GM23338 (cell line): ENCODE data around the gene KRTAP13-1. TPM values are rescaled to one million over a fixed set of nuclear protein-coding genes. Genes with fewer than 3 reads are reported as not detected.

Experiments
- ATAC-seq: fragments of 200-7000 bp; cut with Tn5 transposase; 3 replicates; pipeline ENCODE4 v1.9.1; 2020
- DNase-seq: peaks from one replicate; pipeline ENCODE4 v3.0.0-alpha.2; 2015; ENCODE audit warnings: low spot score
- H2AFZ ChIP-seq: fragments of 200-600 bp; sonication (generic); 2 replicates; pipeline ENCODE4 v1.8.0; 2016; ENCODE audit warnings: antibody characterized with exemption, mild to moderate bottlenecking, moderate library complexity
- H3F3A ChIP-seq: fragments of 200-600 bp; sonication (generic); replicated peaks from 2 replicates; pipeline ENCODE4 v1.8.0; 2017; ENCODE audit warnings: antibody characterized with exemption, mixed run types, low read depth
- H3K27ac ChIP-seq: fragments of 200-600 bp; sonication (generic); 2 replicates; pipeline ENCODE4 v1.6.1; 2016; ENCODE audit warnings: low read depth
- H3K27me3 ChIP-seq: fragments of 200-600 bp; sonication (generic); 2 replicates; pipeline ENCODE4 v1.8.0; 2016; ENCODE audit warnings: mild to moderate bottlenecking, mixed run types, moderate library complexity; ENCODE audit not compliant: insufficient read depth
- H3K36me3 ChIP-seq: fragments of 200-600 bp; sonication (generic); 2 replicates; pipeline ENCODE4 v1.8.0; 2016; ENCODE audit warnings: mild to moderate bottlenecking; ENCODE audit not compliant: insufficient read depth
- H3K4me1 ChIP-seq: fragments of 200-600 bp; sonication (generic); 2 replicates; pipeline ENCODE4 v1.8.0; 2016; ENCODE audit warnings: mild to moderate bottlenecking, moderate library complexity; ENCODE audit not compliant: insufficient read depth
- H3K4me2 ChIP-seq: fragments of 200-600 bp; sonication (generic); 2 replicates; pipeline ENCODE4 v1.7.1; 2017; ENCODE audit warnings: mixed run types
- H3K4me3 ChIP-seq: fragments of 200-600 bp; sonication (generic); 2 replicates; pipeline ENCODE4 v1.6.1; 2016; ENCODE audit warnings: mixed run types
- H3K79me2 ChIP-seq: fragments of 200-600 bp; sonication (generic); replicated peaks from 2 replicates; pipeline ENCODE4 v1.8.0; 2017; ENCODE audit warnings: mild to moderate bottlenecking; ENCODE audit not compliant: insufficient read depth
- H3K9me2 ChIP-seq: fragments of 200-600 bp; sonication (generic); 2 replicates; pipeline ENCODE4 v1.8.0; 2017; ENCODE audit not compliant: insufficient read depth
- H4K20me1 ChIP-seq: fragments of 200-600 bp; sonication (generic); replicated peaks from 2 replicates; pipeline ENCODE4 v1.8.0; 2017; ENCODE audit warnings: mild to moderate bottlenecking; ENCODE audit not compliant: insufficient read depth
- H3K27ac Mint-ChIP-seq: 2 replicates; pipeline ENCODE4 v1.8.0; 2020; ENCODE audit warnings: inconsistent platforms, mild to moderate bottlenecking, moderate library complexity, mixed read lengths
- H3K27me3 Mint-ChIP-seq: 3 replicates; pipeline ENCODE4 v1.8.0; 2022; ENCODE audit warnings: low read depth, mild to moderate bottlenecking, moderate library complexity, mixed read lengths, inconsistent platforms; ENCODE audit not compliant: insufficient read depth, poor library complexity
- H3K36me3 Mint-ChIP-seq: 3 replicates; pipeline ENCODE4 v1.8.0; 2021; ENCODE audit warnings: low read depth, mild to moderate bottlenecking, inconsistent platforms, moderate library complexity, mixed read lengths
- H3K4me1 Mint-ChIP-seq: 3 replicates; pipeline ENCODE4 v1.8.0; 2020; ENCODE audit warnings: mild to moderate bottlenecking, inconsistent platforms, mixed read lengths
- H3K4me3 Mint-ChIP-seq: 3 replicates; pipeline ENCODE4 v1.8.0; 2021; ENCODE audit warnings: moderate library complexity, mild to moderate bottlenecking, inconsistent platforms, mixed read lengths
- H3K9me3 Mint-ChIP-seq: 3 replicates; pipeline ENCODE4 v1.8.0; 2020; ENCODE audit warnings: moderate library complexity, mild to moderate bottlenecking, inconsistent platforms, mixed read lengths
- CTCF ChIP-seq, 2 experiments: fragments of 200-600 bp in 1 of 2; sonication (generic) in 1 of 2; conservative IDR thresholded peaks; 2 replicates each; pipeline versions ENCODE4 v1.5.1 to v1.6.1; 2016 to 2017; ENCODE audit warnings: antibody characterized with exemption in 2 of 2, low read depth in 2 of 2, mild to moderate bottlenecking in 2 of 2, moderate library complexity in 1 of 2
- ETS1 ChIP-seq: IDR thresholded peaks from 2 replicates; pipeline ENCODE4 v1.6.1; 2016; ENCODE audit warnings: antibody characterized with exemption
- EZH2 ChIP-seq: fragments of 200-600 bp; sonication (generic); IDR thresholded peaks from one replicate; pipeline ENCODE4 v1.8.0; 2017; ENCODE audit warnings: antibody characterized with exemption, mild to moderate bottlenecking, low read depth; ENCODE audit not compliant: unreplicated experiment
- JUNB ChIP-seq: IDR thresholded peaks from one replicate; pipeline ENCODE4 v1.6.1; 2016; ENCODE audit warnings: antibody characterized with exemption; ENCODE audit not compliant: unreplicated experiment
- REST ChIP-seq: IDR thresholded peaks from one replicate; pipeline ENCODE4 v1.6.1; 2018; ENCODE audit warnings: antibody characterized with exemption; ENCODE audit not compliant: unreplicated experiment
- STAT1 ChIP-seq: IDR thresholded peaks from one replicate; pipeline ENCODE4 v1.6.1; 2016; ENCODE audit warnings: antibody characterized with exemption; ENCODE audit not compliant: unreplicated experiment
- microRNA-seq: library from miRNA; unstranded; fragments of <30 nt; microRNA quantifications from one replicate; pipeline ENCODE4, GENCODE V29; 2017
- polyA plus RNA-seq: library from polyadenylated mRNA; unstranded; fragments of >200 nt; fragmentation: Nextera tagmentation; extraction: Ambion mirVana; gene quantifications from 2 replicates; pipeline ENCODE4 v1.2.1, GENCODE V29; 2016
- small RNA-seq: library from RNA; depleted of rRNA; stranded (forward); fragments of <200 nt; gene quantifications from one replicate; pipeline ENCODE3, GENCODE V24; 2014; ENCODE audit warnings: low replicate concordance
- total RNA-seq: library from RNA; depleted of rRNA; stranded (reverse); fragments of >200 nt; shearing (Covaris generic); gene quantifications from 2 replicates; pipeline ENCODE4 v1.2.3, GENCODE V29; 2014; rRNA removed

KRTAP13-1 gene
- total and polyA plus RNA-seq, 2 experiments from 2014 or later = not detected

- TF ChIP-seq REST = no peak
- no peak for TF ChIP-seq STAT1
These were observed 47.4 kb downstream of the KRTAP13-1 start (continued) for GRCh38 chr21:30443226-30443625.

GRCh38 chr21:30444204-30444603, 48.4 kb downstream of the KRTAP13-1 start:
- no peaks in the 10 kb centered on the region for H3K9me3 Mint-ChIP-seq
- Histone ChIP-seq H2AFZ (peak overlapping the region; percentile 94), H3K27ac (peak overlapping the region; percentile 12; the same call in 1 of the 2 replicates), H3F3A (no peaks in the 10 kb centered on the region), H4K20me1 (no peaks in the 10 kb centered on the region; the same call in 1 of the 2 replicates), H3K36me3 (no peaks in the 10 kb centered on the region), H3K27me3 (no peaks in the 10 kb centered on the region), H3K4me1 (peaks cover 22% of the 10 kb centered on the region), H3K9me2 (peaks cover 7% of the 10 kb centered on the region), H3K4me2 (peak overlapping the region; percentile 61; the same call in 1 of the 2 replicates), H3K79me2 (no peaks in the 10 kb centered on the region), H3K4me3 (no peak overlapping the region)
- no peak for TF ChIP-seq STAT1
- no peak for TF ChIP-seq JUNB
- TF ChIP-seq ETS1 = no peak
- peak; percentile 48 to 67 for TF ChIP-seq CTCF (conservative IDR thresholded peaks at IDR 0.05; ENCODE audit: low read depth in 2 of 2)
- TF ChIP-seq EZH2 = no peak
- DNase-seq (peak; percentile 47), ATAC-seq (peak; percentile 83)
- no peaks in the 10 kb centered on the region for H3K36me3 Mint-ChIP-seq
- no peak overlapping the region for H3K27ac Mint-ChIP-seq
- H3K4me3 Mint-ChIP-seq = no peak overlapping the region
- H3K4me1 Mint-ChIP-seq = peaks cover 20% of the 10 kb centered on the region
- no peaks in the 10 kb centered on the region for H3K27me3 Mint-ChIP-seq

Small RNA genes lying within 50 kb of the gene (microRNA-seq; reads per million reads assigned to microRNA genes)
- gene MIR4327 = not detected

Small RNA genes lying within 50 kb of the gene (small RNA-seq; reads per million reads assigned to genes)
- gene KRTAP23-1 = not detected
- not detected for gene MIR4327

Other genes with a start within 250 kb of the KRTAP13-1 start
- gene CLDN17, start 229.2 kb upstream of the KRTAP13-1 start, total RNA-seq = not detected in 2 replicates
- gene CLDN17, start 229.2 kb upstream of the KRTAP13-1 start, polyA plus RNA-seq = not detected in 2 replicates
- not detected in 2 replicates for gene CLDN8, start 179.9 kb upstream of the KRTAP13-1 start, total RNA-seq
- gene CLDN8, start 179.9 kb upstream of the KRTAP13-1 start, polyA plus RNA-seq = not detected in 2 replicates
- not detected in 2 replicates for gene KRTAP24-1, start 113.1 kb upstream of the KRTAP13-1 start, total RNA-seq
- not detected in 2 replicates for gene KRTAP24-1, start 113.1 kb upstream of the KRTAP13-1 start, polyA plus RNA-seq
- not detected in 2 replicates for gene KRTAP25-1, start 106.5 kb upstream of the KRTAP13-1 start, total RNA-seq
- not detected in 2 replicates for gene KRTAP25-1, start 106.5 kb upstream of the KRTAP13-1 start, polyA plus RNA-seq
- gene KRTAP26-1, start 75.7 kb upstream of the KRTAP13-1 start, total RNA-seq = not detected in 2 replicates
- gene KRTAP26-1, start 75.7 kb upstream of the KRTAP13-1 start, polyA plus RNA-seq = not detected in 2 replicates
- not detected in 2 replicates for gene KRTAP27-1, start 58.3 kb upstream of the KRTAP13-1 start, total RNA-seq
- not detected in 2 replicates for gene KRTAP27-1, start 58.3 kb upstream of the KRTAP13-1 start, polyA plus RNA-seq
- gene KRTAP23-1, start 47.4 kb upstream of the KRTAP13-1 start, total RNA-seq = not detected in 2 replicates
- not detected in 2 replicates for gene KRTAP23-1, start 47.4 kb upstream of the KRTAP13-1 start, polyA plus RNA-seq
- not detected in 2 replicates for gene KRTAP13-2, start 23.8 kb upstream of the KRTAP13-1 start, total RNA-seq
- gene KRTAP13-2, start 23.8 kb upstream of the KRTAP13-1 start, polyA plus RNA-seq = not detected in 2 replicates
- gene KRTAP13-3, start 29.9 kb downstream of the KRTAP13-1 start, total RNA-seq = not detected in 2 replicates
- not detected in 2 replicates for gene KRTAP13-3, start 29.9 kb downstream of the KRTAP13-1 start, polyA plus RNA-seq
- gene KRTAP13-4, start 34.2 kb downstream of the KRTAP13-1 start, total RNA-seq = not detected in 2 replicates
- gene KRTAP13-4, start 34.2 kb downstream of the KRTAP13-1 start, polyA plus RNA-seq = not detected in 2 replicates
- not detected in 2 replicates for gene KRTAP15-1, start 44.2 kb downstream of the KRTAP13-1 start, total RNA-seq
- not detected in 2 replicates for gene KRTAP15-1, start 44.2 kb downstream of the KRTAP13-1 start, polyA plus RNA-seq
- gene KRTAP19-1, start 84.3 kb downstream of the KRTAP13-1 start, total RNA-seq = not detected in 2 replicates
- not detected in 2 replicates for gene KRTAP19-1, start 84.3 kb downstream of the KRTAP13-1 start, polyA plus RNA-seq
- gene KRTAP19-2, start 91.4 kb downstream of the KRTAP13-1 start, total RNA-seq = not detected in 2 replicates
- gene KRTAP19-2, start 91.4 kb downstream of the KRTAP13-1 start, polyA plus RNA-seq = not detected in 2 replicates
- not detected in 2 replicates for gene KRTAP19-3, start 96.0 kb downstream of the KRTAP13-1 start, total RNA-seq
- gene KRTAP19-3, start 96.0 kb downstream of the KRTAP13-1 start, polyA plus RNA-seq = not detected in 2 replicates
- not detected in 2 replicates for gene KRTAP19-4, start 101.1 kb downstream of the KRTAP13-1 start, total RNA-seq
- not detected in 2 replicates for gene KRTAP19-4, start 101.1 kb downstream of the KRTAP13-1 start, polyA plus RNA-seq
- gene KRTAP19-5, start 106.1 kb downstream of the KRTAP13-1 start, total RNA-seq = not detected in 2 replicates
- gene KRTAP19-5, start 106.1 kb downstream of the KRTAP13-1 start, polyA plus RNA-seq = not detected in 2 replicates
- not detected in 2 replicates for gene KRTAP19-6, start 145.8 kb downstream of the KRTAP13-1 start, total RNA-seq
- not detected in 2 replicates for gene KRTAP19-6, start 145.8 kb downstream of the KRTAP13-1 start, polyA plus RNA-seq
- gene KRTAP19-7, start 165.3 kb downstream of the KRTAP13-1 start, total RNA-seq = not detected in 2 replicates
- gene KRTAP19-7, start 165.3 kb downstream of the KRTAP13-1 start, polyA plus RNA-seq = not detected in 2 replicates
- gene KRTAP22-2, start 194.4 kb downstream of the KRTAP13-1 start, total RNA-seq = not detected in 2 replicates
- not detected in 2 replicates for gene KRTAP22-2, start 194.4 kb downstream of the KRTAP13-1 start, polyA plus RNA-seq
- not detected in 2 replicates for gene KRTAP6-3, start 196.4 kb downstream of the KRTAP13-1 start, total RNA-seq
- gene KRTAP6-3, start 196.4 kb downstream of the KRTAP13-1 start, polyA plus RNA-seq = not detected in 2 replicates
- not detected in 2 replicates for gene KRTAP6-2, start 202.9 kb downstream of the KRTAP13-1 start, total RNA-seq
- gene KRTAP6-2, start 202.9 kb downstream of the KRTAP13-1 start, polyA plus RNA-seq = not detected in 2 replicates
- not detected in 2 replicates for gene KRTAP22-1, start 205.1 kb downstream of the KRTAP13-1 start, total RNA-seq
- gene KRTAP22-1, start 205.1 kb downstream of the KRTAP13-1 start, polyA plus RNA-seq = not detected in 2 replicates
- not detected in 2 replicates for gene KRTAP6-1, start 217.9 kb downstream of the KRTAP13-1 start, total RNA-seq
- gene KRTAP6-1, start 217.9 kb downstream of the KRTAP13-1 start, polyA plus RNA-seq = not detected in 2 replicates
- gene KRTAP20-1, start 220.4 kb downstream of the KRTAP13-1 start, total RNA-seq = not detected in 2 replicates
- not detected in 2 replicates for gene KRTAP20-1, start 220.4 kb downstream of the KRTAP13-1 start, polyA plus RNA-seq
- not detected in 2 replicates for gene KRTAP20-4, start 224.6 kb downstream of the KRTAP13-1 start, total RNA-seq
- gene KRTAP20-4, start 224.6 kb downstream of the KRTAP13-1 start, polyA plus RNA-seq = not detected in 2 replicates
- not detected in 2 replicates for gene KRTAP20-2, start 239.2 kb downstream of the KRTAP13-1 start, total RNA-seq
- gene KRTAP20-2, start 239.2 kb downstream of the KRTAP13-1 start, polyA plus RNA-seq = not detected in 2 replicates
- not detected in 2 replicates for gene KRTAP20-3, start 246.8 kb downstream of the KRTAP13-1 start, total RNA-seq
- not detected in 2 replicates for gene KRTAP20-3, start 246.8 kb downstream of the KRTAP13-1 start, polyA plus RNA-seq